Smooth muscle cell (in vitro differentiated cells): ENCODE measurements around the gene RNF121. TPM values are rescaled to one million over a fixed set of nuclear protein-coding genes. Genes with fewer than 3 reads are reported as not detected.
A peak's percentile ranks its signal among the peaks of the same experiment; 100 is the strongest.

Experiments used
- DNase-seq: peaks from one replicate; lab custom pipeline; 2025; ENCODE audit not compliant: unreplicated experiment; lab: John Stamatoyannopoulos, UW
- H2AFZ ChIP-seq: fragments of 200-600 bp; sonication (generic); 2 replicates; pipeline ENCODE4 v1.6.0; 2016; ENCODE audit warnings: antibody characterized with exemption, low read depth, mild to moderate bottlenecking
- H3F3A ChIP-seq: fragments of 200-600 bp; sonication (generic); 2 replicates; pipeline ENCODE4 v1.6.0; 2017; ENCODE audit warnings: antibody characterized with exemption, low read depth
- H3K27ac ChIP-seq: fragments of 200-600 bp; sonication (generic); 2 replicates; pipeline ENCODE4 v1.5.1; 2016; ENCODE audit warnings: low read depth, mild to moderate bottlenecking
- H3K27me3 ChIP-seq: fragments of 200-600 bp; sonication (generic); 2 replicates; pipeline ENCODE4 v1.6.1; 2016; ENCODE audit warnings: low read depth, mild to moderate bottlenecking
- H3K36me3 ChIP-seq: fragments of 200-600 bp; sonication (generic); 2 replicates; pipeline ENCODE4 v1.5.1; 2016; ENCODE audit warnings: low read depth
- H3K4me1 ChIP-seq: fragments of 200-600 bp; sonication (generic); 2 replicates; pipeline ENCODE4 v1.5.1; 2016; ENCODE audit warnings: low read depth
- H3K4me2 ChIP-seq: fragments of 200-600 bp; sonication (generic); 2 replicates; pipeline ENCODE4 v1.6.0; 2016; ENCODE audit warnings: mild to moderate bottlenecking
- H3K4me3 ChIP-seq: fragments of 200-600 bp; sonication (generic); 2 replicates; pipeline ENCODE4 v1.5.1; 2016; ENCODE audit warnings: mild to moderate bottlenecking
- H3K79me2 ChIP-seq: fragments of 200-600 bp; sonication (generic); 2 replicates; pipeline ENCODE4 v1.6.0; 2016; ENCODE audit warnings: low read depth, mild to moderate bottlenecking
- H3K9ac ChIP-seq: fragments of 200-600 bp; sonication (generic); 2 replicates; pipeline ENCODE4 v1.6.0; 2016; ENCODE audit warnings: low read depth
- H3K9me3 ChIP-seq: fragments of 200-600 bp; sonication (generic); replicated peaks from 2 replicates; pipeline ENCODE4 v1.5.1; 2016; ENCODE audit warnings: low read depth
- H4K20me1 ChIP-seq: fragments of 200-600 bp; sonication (generic); 2 replicates; pipeline ENCODE4 v1.6.0; 2016; ENCODE audit warnings: low read depth
- WGBS: methylation state at CpG from one replicate; pipeline ENCODE4 v1.1.7; 2016; ENCODE audit warnings: low lambda C conversion rate; 5-methylcytosine and 5-hydroxymethylcytosine counted together
- polyA plus RNA-seq: library from polyadenylated mRNA; unstranded; fragments of >200 nt; fragmentation: Nextera tagmentation; extraction: Ambion mirVana; gene quantifications from 2 replicates; pipeline ENCODE4 v1.2.1, GENCODE V29; 2016
- total RNA-seq: library from RNA; depleted of rRNA; stranded (reverse); fragments of >200 nt; gene quantifications from 2 replicates; pipeline ENCODE4 v1.2.3, GENCODE V29; 2014
- TF ChIP-seq, protein P1 (sequence below): fragments of 200-600 bp; sonication (generic); IDR thresholded peaks from 2 replicates; pipeline ENCODE4 v1.5.1; 2017; ENCODE audit warnings: borderline replicate concordance, mild to moderate bottlenecking, antibody characterized with exemption; ENCODE audit not compliant: insufficient read depth, poor library complexity, severe bottlenecking

RNF121 gene
- total and polyA plus RNA-seq, 2 experiments from 2014 or later = 34.4 to 49.5 TPM

GRCh38 chr11:72013765-72014711 is 85.2 kb downstream of the RNF121 start:
- DNase-seq = no peak
- TF ChIP-seq, protein P1, sequence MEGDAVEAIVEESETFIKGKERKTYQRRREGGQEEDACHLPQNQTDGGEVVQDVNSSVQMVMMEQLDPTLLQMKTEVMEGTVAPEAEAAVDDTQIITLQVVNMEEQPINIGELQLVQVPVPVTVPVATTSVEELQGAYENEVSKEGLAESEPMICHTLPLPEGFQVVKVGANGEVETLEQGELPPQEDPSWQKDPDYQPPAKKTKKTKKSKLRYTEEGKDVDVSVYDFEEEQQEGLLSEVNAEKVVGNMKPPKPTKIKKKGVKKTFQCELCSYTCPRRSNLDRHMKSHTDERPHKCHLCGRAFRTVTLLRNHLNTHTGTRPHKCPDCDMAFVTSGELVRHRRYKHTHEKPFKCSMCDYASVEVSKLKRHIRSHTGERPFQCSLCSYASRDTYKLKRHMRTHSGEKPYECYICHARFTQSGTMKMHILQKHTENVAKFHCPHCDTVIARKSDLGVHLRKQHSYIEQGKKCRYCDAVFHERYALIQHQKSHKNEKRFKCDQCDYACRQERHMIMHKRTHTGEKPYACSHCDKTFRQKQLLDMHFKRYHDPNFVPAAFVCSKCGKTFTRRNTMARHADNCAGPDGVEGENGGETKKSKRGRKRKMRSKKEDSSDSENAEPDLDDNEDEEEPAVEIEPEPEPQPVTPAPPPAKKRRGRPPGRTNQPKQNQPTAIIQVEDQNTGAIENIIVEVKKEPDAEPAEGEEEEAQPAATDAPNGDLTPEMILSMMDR = no peak
- Histone ChIP-seq H3K79me2 (peaks cover 6% of the 10 kb centered on the region), H3K4me1 (no peaks in the 10 kb centered on the region), H3K27me3 (no peaks in the 10 kb centered on the region), H3K9me3 (no peaks in the 10 kb centered on the region), H3F3A (no peaks in the 10 kb centered on the region), H4K20me1 (peaks cover 47% of the 10 kb centered on the region), H3K36me3 (peaks cover 3% of the 10 kb centered on the region), H3K4me2 (no peak overlapping the region), H2AFZ (no peak overlapping the region), H3K27ac (no peak overlapping the region), H3K9ac (no peak overlapping the region), H3K4me3 (no peak overlapping the region)
- 97% methylated on average over 38 of the region's 38 CpGs for WGBS

GRCh38 chr11:72014761-72015320 is 86.0 kb downstream of the RNF121 start:
- H2AFZ ChIP-seq = no peak overlapping the region
- H3K4me1 ChIP-seq = no peaks in the 10 kb centered on the region
- peaks cover 42% of the 10 kb centered on the region for H4K20me1 ChIP-seq
- no peak overlapping the region for H3K9ac ChIP-seq
- H3K36me3 ChIP-seq = peaks cover 3% of the 10 kb centered on the region
- H3K9me3 ChIP-seq = no peaks in the 10 kb centered on the region
- no peak overlapping the region for H3K4me3 ChIP-seq
- H3K27ac ChIP-seq = no peak overlapping the region
- peaks cover 6% of the 10 kb centered on the region for H3K79me2 ChIP-seq
- H3K27me3 ChIP-seq = no peaks in the 10 kb centered on the region
- 99% methylated on average over 16 of the region's 16 CpGs for WGBS
- no peaks in the 10 kb centered on the region for H3F3A ChIP-seq
- H3K4me2 ChIP-seq = no peak overlapping the region
- no peak for DNase-seq
- TF ChIP-seq, protein P1 = no peak

GRCh38 chr11:72015511-72016061 is 86.7 kb downstream of the RNF121 start:
- Histone ChIP-seq H3K4me2 (no peak overlapping the region), H3F3A (no peaks in the 10 kb centered on the region), H3K9me3 (no peaks in the 10 kb centered on the region), H3K27ac (no peak overlapping the region), H3K9ac (no peak overlapping the region), H3K36me3 (peaks cover 3% of the 10 kb centered on the region), H3K4me1 (no peaks in the 10 kb centered on the region), H3K27me3 (no peaks in the 10 kb centered on the region), H3K79me2 (peaks cover 6% of the 10 kb centered on the region), H2AFZ (no peak overlapping the region), H4K20me1 (peaks cover 34% of the 10 kb centered on the region), H3K4me3 (no peak overlapping the region)
- TF ChIP-seq, protein P1 = peak; percentile 34
- 96% methylated on average over 10 of the region's 10 CpGs for WGBS
- no peak for DNase-seq
